NCI-H128 (cell line): Measurements from ENCODE around the gene ABLIM3.

Source experiments
- DNase-seq: peaks from one replicate; lab custom pipeline; 2025; ENCODE audit not compliant: unreplicated experiment; lab: John Stamatoyannopoulos, UW

Gene ABLIM3

DNA sequence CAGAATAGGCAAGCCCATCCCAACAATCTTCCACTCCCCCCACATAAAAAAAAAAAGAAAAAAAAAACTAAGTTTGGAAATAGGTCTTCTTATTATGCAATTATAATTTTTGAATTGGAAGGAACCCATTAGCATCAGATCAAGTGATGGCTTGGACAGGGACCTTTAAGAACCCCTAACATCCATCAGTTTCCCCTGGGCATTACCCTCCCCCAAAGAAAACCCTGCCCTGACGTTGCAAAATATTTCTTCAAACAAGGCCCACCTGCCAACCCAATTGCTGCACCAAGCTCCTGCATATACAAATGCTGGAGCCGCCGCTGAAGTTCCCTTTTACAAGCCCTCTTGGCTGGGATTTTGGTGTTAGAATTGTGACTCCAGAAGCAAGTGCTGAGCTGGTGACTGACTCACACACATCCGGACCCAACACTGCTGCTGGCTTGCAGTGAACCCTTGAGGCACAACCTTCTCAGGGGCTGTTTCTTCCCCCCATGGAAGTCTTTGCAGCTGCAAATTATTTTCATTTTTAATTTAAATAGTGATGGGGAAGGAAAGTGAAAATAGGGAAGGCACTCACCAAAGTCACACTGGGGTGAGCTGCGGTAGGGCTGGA, 74.3 kb downstream of the ABLIM3 start:
- DNase-seq = no peak

DNA sequence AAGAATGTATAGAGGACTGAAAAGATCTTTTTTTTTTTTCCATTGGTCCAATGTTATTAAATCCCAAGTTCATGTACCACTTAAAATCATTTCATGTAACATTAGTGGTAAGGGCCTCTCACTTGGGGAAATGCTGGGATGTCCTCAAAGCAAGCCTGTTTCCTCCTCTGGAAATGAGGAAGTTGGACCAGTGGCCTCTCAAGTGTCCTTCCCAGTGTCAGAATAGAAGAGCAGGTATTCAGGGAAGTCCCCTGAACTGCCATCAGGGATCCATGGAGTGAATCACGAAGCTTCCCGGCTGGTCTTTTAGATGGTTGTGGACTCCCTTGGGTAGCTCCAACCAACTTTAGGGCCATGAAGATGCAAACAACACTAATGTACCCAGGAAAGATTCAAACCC, 75.2 kb downstream of the ABLIM3 start:
- no peak for DNase-seq

DNA sequence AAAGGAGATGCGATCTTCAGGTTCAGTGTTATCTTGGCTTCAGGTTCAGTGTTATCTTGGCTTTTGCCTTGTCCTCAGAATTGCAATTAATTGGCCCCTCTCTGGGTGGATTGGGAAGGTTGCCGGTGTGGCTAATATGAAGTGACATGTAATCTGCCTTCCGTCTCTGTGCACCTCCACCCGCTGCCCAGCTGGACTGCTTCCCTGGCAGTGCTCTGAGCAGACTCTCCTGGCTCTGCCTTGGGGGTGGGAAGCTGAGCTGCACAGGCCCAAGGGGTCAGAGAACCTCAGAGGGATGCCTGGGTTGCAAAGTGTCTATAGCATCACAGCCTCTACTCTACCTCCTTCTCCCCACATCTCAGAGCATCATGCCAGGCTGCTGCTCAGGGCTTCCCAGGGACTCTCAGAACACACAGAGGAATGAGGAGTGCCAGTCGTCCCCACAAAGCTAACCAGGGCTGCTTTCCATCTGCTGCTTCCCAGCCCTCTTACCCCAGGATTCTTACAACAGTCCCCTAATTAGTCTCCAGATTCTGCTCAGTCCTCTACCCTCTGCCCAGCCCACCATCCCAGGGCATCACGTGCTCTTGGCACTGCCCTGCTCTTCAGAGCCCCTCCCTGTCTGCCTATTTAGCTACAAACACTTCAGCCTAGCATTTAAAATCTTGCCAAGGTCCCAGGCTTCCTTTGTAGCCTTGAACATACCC, 76.0 kb downstream of the ABLIM3 start:
- DNase-seq = no peak

DNA sequence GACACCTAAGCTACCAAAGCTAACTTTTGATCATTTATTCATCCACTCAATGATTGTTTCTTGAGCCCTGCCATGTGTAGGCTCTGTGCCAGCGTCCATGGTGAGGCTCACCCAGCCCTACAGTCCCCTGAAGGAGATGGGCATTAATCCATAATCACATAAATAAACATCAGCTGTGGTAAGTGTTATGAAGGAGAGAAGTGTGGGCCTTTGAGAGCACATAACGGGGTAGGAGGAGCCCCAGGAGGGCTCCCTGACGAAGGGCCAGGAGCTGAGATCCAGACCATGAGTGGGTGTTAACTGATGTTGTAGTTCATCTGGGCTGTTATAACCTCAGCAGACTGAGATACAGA, 76.5 kb downstream of the ABLIM3 start:
- no peak for DNase-seq

DNA sequence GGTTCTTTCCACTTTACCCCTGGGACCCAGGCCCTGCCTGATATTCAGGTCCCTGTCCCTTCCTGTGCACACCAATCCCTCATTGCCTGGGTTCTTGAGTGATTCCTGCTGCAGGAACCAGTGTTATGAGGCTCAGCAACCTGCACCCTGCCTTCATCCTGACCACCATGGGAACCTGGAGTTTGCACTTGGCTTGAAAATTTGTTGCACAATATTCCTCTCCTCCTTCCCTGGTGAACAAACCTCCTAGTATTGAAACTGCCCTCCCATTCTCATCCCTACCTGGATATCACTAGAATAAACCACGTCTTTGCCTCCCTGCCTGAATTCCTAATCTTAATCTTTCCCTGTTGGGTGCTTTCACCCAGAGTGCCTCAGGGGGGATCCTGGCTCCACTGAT, 78.3 kb downstream of the ABLIM3 start:
- no peak for DNase-seq

DNA sequence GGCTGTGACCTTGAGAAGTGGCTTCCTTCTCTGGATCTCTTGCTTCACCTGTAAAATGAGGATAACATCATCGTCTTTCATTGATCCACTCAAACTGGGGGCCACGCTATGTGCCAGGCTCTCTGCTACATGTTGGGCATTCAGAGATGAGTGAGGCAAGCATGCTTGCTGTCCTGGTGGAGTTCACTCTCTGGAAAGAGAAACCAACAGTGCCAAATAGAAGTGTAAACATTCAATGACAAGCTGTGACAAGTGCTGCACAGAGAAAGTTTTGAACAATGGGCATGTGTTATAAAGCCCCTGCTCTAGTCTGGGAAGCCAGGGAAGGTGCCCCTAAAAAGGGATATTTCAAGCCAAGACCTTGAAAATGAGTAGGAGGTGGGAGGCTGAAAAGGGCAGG, 79.5 kb downstream of the ABLIM3 start:
- DNase-seq = no peak

DNA sequence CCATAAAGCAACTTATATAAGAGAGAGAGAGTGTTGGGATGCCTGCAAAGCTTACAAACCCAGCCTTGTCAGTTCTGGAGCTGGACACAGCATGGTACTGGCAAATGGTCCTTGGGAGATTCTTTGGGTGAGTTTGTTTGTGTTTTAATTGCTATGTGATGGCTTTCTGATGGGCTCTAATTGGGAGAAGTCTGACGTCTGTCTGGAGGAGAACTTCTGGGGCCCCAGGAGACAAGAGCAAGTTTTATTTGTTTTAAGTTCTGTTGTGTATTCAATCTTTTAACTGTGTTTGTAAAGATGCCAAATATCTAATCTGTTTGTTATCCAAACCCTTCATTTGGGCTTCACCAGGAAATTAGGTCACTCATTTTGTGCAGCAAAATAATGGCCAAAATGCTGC, 80.0 kb downstream of the ABLIM3 start:
- DNase-seq = no peak

DNA sequence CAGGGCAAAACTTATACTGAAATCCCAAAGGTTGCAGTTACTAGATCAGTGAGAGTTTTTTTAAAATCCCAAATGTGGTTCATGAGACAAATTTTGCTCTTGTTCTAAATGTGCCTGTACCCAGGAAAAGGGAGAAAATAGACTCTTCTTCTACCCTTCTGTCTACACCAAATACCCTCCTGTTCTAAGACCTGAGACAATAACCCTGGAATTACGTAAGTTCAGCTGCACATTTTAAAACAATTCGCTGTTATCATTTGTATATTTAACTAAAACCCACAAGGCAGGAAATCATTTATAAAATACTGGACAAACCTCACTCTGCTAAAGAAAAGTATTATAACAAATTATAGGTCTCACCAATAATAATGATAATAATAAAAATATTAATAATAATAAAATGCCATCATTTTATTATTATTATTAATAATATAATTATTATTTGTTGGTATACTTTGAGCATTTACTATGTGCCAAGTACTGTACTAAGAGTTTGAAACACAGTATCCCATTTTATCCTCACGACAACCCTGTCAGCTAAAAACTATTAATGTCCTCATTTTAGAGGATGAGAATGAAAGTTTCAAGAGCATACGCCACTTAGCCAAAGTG, 80.5 kb downstream of the ABLIM3 start:
- DNase-seq = no peak

DNA sequence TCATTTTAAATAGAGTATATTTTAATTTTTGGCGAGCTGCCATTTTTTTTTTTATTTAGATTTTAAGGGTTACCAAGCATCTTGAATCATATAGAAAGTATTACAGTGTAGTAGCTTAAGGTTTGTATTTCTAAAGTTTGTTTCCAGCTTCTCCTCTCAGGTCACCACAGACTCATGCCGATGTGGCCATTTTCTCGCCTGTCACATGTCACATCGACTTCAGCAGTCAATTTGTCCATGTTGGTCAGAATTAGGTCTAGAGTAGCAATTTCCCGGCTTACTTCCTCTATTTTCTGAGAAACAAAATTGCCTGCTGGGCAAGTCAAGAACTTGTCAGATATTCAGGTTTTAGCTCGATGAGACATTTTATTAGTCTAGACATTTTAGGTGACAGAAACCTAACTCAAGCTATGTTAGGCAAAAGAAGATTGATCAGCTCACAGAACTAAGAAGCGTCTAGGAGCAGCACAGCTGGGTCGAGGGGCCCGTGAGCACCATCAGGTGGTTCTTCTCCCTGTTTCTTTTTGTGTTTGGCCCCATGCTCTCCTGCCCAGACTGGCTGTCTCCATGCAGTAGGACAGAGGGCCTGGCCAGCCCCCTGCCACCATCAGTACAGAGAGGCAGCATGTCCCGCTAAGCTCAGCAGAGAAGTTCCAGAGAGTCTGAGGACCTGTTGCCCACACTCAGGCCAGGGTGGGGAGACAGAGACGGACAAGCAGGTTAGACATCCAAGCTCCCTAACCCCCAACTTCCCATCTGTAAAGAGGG, 82.0 kb downstream of the ABLIM3 start:
- no peak for DNase-seq

DNA sequence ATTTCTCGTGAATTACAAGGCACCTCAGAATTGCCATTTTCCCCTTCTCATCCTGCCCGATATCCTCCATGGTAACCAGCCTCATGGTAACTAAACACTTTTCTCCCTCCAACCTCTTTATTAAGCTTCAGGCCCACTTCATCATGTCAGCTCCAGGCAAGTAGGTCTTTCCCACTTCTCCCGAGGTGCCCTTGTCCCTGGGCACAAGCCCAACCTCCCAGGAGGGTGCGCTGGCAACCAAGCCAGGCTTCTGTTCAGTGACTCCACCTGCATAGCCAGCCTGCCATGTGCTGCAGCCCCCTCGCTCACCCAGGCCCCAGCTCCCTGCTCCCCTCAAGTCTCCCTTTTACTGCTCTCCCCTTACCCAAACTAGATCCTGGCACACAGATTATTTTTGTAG, 83.0 kb downstream of the ABLIM3 start:
- no peak for DNase-seq

DNA sequence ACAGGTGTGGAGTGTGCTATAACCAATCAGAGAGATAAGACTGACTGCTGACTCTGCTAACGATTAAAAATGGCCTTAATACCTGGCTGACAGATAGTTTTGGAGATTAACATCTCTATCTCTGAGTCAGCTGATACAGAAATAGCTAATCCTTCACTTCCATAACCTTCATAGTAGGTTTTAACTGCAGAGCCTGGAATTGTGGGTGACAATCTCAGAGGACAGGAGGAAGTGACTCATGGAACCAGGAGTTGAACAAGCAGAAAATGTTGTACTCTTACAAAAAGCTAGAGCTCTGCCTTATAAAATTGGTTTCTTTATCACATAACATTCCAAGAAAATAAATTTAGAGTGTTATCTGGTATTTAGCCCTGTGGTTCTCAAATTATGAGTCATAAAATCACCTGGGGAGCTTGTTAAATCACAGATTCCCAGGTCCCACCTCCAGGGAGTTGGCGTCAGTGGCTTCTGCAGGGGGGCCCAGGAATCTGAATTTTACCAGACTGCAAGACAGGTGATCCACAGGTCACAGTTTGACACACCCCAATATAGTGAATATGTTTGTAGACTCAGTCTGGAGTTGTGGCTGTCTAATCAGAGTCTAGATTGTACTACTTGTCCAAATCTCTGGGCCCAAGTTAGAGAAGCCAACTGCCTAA, 86.0 kb downstream of the ABLIM3 start:
- DNase-seq = no peak

DNA sequence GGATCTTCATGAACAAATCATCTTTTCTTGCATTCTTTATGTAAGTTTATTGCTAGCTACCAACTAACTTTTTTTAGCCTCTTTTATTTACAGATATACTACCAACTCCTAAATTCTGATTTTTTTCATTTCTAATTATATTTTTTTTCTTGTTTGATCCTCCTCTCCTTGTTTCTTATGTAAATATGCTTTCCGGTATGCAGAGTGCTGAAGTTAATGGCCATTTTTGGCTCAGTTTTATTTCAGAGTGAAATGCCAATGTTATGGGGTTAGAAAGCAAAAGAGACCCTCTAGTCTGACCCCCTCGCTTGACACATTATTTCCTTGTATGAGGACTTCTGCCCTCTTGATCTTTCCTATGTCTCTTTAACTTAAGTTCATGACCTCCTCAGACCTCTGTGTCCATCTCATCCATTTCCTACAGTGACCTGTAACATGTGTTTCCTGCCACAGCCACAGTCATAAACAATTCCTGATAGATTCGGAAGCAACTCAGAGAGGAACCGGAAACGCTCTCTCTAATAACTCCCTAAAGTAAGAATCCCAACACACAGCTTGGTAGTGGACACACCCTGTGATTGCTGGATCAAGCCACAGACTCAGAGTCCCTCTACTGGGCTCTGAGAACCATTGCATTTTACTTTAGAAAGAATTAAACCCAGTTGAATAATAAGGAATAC, 87.5 kb downstream of the ABLIM3 start:
- no peak for DNase-seq

DNA sequence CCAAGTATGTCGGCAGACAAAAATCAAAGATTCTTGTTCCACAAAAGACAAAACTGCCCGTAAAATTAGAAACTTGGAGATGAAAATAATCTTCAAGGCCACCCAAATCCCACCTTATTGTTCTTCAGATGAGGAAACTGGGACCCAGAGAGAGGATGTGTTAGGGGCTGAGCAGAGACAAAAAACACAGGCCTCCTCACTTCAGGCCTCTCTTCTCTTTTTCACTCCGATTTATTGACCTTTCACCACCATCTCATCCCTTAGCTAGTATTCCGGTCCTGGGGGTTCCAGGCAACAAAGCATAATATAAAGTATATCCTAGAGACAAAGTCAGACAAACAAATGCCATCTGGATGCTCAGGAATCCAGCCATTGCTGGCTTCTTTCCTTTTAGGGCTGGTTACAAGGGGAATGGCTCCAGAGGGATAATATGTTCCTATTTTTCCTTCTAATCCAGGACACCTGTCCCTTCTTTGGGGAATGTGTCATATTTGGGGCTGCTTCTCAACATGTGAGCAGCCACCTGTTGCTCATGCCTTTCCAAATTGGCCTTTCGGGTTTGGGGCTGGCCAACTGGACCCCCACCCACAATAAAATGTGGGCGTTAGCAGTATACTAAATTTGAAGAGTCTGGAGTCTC, 88.1 kb downstream of the ABLIM3 start:
- no peak for DNase-seq

DNA sequence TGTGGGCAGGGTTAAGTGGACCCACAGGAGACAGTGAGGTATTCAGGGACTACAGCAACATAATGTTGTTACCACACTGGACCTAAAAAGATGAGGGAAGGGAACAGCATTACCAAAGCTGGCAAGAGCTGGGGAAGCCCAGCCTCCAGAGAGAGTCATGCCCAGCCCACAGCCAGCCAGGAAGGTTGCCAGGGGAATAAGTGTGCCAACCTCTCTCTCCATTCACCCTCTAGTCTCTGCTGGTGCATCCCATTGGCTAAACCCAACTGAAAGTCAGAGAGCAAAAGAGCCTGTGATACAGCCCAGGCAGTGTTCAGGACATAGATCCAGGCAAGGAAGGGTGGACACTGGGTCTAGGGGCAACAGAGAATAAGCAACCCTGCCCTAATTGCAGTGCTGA, 94.5 kb downstream of the ABLIM3 start:
- no peak for DNase-seq

DNA sequence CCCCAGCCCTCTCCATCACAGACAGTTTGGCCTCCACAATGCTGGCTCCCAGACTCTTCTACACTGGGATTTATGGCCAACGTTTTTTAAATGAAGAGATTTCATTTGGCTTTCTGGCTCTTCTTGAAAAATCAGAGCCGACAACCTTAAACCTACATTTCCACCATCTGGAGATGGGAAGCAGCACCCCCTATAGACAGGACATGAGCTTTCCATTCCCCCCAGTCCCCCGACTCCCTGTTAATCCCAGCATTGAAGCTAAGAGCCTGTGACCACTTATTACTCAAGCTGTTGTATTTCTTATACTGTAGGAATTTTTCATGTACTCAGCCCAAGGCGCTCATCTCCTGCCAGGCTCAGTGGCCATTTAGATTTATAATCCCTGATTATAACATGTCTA, 96.4 kb downstream of the ABLIM3 start:
- DNase-seq = no peak

DNA sequence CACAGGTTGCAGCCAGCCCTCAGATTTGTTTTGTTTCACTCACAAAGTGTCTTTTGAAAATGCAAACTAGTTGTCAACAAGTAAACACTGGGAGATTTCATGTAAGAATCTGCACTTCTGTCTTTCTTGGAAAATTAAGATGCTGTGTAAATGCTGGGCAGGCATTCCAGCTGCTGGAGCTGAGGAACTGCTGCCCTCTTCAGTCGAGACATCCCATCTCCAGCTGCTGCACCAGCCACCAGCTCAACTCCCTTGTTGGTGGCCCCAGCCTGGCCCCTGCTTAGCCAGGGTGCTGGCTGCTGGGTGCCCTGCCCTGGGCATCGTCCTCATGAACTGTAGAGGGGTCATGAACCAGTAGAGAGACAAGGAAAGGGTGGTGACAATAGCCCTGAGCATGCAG, 97.2 kb downstream of the ABLIM3 start:
- DNase-seq = no peak

DNA sequence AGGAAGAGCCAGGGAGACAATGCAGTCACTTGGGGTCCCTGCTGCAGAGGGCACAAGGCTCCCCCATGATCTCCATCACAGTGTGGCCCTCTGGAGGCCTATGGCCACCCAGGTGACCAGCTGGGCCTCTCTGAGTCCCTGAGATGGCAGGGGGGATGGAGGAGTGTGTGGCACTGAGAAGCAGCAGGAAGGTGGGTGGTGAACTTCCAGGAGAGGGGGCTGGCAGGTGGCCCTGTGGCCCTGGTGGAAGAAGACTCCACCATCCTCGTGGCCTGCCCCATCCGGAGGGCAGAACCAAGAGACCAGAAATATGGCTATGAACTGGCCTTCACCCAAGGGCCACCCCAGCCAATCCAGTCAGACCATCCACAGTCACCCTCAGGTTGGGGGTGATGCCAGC, 98.6 kb downstream of the ABLIM3 start:
- DNase-seq = no peak

DNA sequence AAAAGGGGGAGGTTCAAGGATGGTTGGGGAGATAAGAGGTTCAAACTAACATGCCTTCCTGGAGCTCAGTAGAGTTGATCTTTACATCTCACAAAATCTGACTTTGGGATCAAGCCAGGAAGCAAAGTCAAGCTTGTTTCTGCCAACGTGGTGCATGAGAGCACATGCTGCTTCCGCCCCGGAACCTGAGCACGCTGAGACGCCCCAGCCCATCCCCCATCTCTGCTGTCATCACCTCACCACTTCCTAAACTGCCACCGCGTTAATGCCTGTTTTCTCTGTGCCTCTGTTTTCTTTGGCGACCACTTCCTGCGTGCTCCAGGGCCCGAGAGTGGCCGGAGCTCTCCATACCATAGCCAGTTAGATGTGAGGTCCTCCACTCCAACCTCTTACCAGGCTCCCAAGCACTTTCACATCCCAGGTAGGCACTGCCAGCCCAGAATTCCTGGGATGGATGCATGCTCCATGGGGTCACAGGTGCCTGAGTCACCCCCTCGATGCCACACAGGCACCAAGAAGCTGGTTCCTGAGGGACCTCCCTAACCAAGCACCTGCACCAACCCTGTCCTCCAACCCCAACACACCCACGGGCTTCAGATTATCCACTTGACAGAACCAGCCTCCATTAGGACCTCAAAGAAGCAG, 99.2 kb downstream of the ABLIM3 start:
- DNase-seq = no peak

DNA sequence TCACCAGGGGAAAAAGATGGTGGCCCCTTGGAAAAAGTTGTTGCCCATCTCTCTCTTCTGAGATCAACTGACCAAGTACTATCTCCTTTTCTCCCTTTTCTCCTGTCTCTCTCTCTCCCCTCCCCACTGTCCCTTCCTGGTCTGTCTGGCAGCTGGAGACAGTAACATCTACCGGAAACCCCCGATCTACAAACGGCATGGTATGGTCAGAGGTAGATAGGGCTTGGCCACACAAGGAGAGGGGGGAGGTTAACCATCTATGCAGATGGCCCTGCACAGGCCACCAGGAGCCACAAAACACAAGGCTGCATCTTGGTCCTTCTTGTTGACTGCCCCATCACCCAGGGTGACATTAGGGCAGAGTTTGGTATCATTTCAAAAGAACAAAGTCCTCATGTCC, 101.0 kb downstream of the ABLIM3 start:
- no peak for DNase-seq

DNA sequence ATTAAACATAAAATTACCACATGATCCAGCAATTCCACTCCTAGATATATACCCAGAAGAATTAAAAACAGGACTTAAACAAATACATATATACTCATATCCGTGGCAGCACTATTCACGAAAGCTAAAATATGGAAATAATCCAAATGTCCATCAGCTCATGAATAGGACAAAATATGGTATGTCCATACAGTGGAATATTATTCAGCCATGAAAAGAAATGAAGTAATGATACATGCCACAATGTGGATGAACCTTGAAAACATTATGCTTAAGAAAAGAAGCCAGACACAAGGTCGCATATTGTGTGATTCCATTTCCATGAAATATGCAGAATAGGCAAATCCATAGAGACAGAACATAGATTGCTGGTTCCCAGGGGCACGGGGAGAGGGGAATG, 105.6 kb downstream of the ABLIM3 start:
- no peak for DNase-seq
